GM21526 (cell line): ENCODE results near the gene ZKSCAN8.

Experiments
- ATAC-seq: cut with Tn5 transposase; IDR thresholded peaks from one replicate; pipeline ENCODE4 v1.9.1; 2021; ENCODE audit warnings: moderate library complexity; ENCODE audit not compliant: unreplicated experiment, low FRiP score

ZKSCAN8 gene

GRCh38 chr6:28203201-28203600 is 61.5 kb downstream of the ZKSCAN8 start:
- no peak for ATAC-seq

GRCh38 chr6:28205879-28206278 is 64.2 kb downstream of the ZKSCAN8 start:
- ATAC-seq, result no peak

- ATAC-seq, result no peak
Measured at GRCh38 chr6:28206527-28206926, 64.8 kb downstream of the ZKSCAN8 start.

GRCh38 chr6:28206928-28207509 is 65.3 kb downstream of the ZKSCAN8 start:
- ATAC-seq, result no peak

GRCh38 chr6:28207510-28208110 is 65.9 kb downstream of the ZKSCAN8 start:
- no peak for ATAC-seq

- ATAC-seq, result no peak
Measured at GRCh38 chr6:28208111-28208659, 66.5 kb downstream of the ZKSCAN8 start.
